ENCODE measurements around the gene PISD.
"Not testable (repeated sequence)": the region's sequence is repeated elsewhere in the genome, so short reads cannot be mapped to it uniquely, and the experiment has no call there.

Gene PISD

DNA sequence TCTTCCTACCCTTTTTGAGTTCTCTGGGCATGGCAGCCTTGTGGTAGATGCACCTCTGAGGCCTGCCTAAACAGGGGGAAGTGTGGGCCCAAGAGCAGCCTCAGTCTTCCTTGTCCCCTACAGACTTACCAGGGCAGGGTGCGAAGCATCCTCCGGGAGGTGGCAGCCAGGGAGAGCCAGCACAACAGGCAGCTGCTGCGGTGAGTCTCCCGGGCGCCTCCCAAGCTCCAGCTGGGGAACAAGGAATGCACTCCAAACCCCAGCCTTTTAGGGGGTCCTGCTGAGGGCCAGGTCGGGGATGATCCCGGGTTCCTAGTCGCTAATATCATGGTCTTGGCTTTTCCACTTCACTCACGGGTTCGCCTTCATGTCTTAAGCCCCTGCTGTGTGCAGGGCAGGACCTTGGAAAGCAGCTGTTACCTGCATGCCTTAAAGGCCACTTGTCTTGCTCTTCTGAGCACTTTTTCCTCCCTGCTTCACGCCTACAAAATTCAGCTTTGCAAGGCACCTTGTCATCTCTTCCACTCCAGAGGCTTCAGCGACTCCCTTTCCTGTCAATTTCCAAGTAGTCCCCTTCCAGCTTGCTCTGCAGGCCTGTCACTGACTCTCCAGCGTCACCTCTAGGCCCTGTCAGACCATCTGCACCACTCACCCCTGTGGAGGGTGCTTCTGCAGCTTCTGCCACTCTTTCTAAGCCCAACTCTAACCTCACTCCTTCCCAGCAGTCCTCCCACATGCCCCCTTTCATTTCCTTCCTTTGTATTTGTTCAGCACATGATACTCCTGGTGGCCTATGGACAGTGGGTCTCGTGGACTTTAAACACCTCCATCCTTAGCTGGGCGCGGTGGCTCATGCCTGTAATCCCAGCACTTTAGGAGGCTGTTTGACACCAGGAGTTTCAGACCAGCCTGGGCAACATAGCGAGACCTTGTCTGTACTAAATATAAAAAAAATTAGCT, 57.0 kb downstream of the PISD start:
- DNase-seq: no peak

DNA sequence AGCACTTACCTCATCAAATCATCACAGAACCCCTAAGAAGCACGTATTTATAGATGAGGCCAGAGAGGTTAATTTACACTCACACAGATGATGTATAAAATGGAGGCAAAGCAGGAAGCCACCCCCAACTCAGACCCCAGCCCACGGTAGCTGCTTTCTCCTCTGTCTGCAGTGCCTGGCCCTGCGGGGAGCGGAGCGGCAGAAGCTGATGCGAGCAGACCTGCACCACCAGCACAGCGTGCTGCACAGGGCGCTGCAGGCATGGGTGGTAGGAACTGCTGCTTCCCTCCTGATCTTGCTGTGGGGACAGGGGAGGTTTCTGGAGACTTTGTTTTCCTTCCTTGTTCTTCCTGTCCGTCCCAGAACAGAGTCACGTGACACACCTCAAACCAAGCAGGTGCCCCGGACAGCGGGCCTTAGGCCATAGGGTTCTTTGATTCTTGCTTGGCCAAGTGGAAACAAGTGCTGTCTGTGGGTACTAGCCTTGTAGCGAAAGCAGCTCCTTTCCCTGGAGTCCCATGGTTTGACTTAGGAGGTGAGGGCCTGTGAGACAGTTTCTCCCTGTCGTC, 57.8 kb downstream of the PISD start:
- DNase-seq: no peak

DNA sequence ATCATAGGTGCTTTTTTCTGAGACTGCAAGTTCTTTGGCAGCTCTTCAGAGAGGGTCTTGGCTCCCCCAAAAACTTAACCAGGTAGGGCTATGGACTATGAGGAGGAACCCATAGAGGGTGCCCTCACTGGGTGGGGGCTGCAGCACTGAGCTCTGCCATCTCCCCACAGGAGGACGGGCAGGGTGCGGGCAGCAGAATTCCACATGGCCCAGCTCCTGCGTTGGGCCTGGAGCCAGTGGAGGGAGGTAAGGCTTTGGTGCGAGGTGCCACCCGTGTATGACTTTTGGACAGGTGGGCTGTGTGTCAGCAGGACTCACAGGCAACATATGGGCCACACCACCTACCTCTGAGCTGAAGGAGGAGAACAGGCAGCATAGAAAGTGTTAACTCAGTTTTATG, 58.4 kb downstream of the PISD start:
- no peak for DNase-seq

- no peak for DNase-seq
Observed at GRCh38 chr22:31603081-31603525, 58.9 kb downstream of the PISD start.

GRCh38 chr22:31602259-31602952, 59.6 kb downstream of the PISD start:
- no peak for DNase-seq

GRCh38 chr22:31595271-31595670, 66.7 kb downstream of the PISD start:
- no peak for DNase-seq

DNA sequence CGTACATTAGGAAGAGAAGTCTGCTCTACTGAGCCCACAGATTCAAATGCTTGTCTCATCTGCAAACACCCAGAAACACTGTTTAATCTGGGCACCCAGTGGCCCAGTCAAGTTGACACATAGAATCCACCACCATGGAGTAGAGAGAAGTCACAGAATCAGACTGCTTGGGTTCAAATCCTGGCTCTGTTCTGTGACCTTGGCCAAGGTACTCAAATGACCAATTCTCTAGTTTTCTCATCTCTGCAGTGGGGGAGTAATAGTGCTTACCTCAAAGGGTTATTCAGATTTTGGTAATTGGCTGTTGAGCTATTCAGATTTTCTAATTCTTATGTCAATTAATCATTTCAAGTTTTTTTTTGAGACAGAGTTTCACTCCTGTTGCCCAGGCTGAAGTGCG, 71.9 kb downstream of the PISD start:
- not testable (repeated sequence) for DNase-seq

- DNase-seq: no peak
Observed at GRCh38 chr22:31588970-31589675, 72.9 kb downstream of the PISD start.

GRCh38 chr22:31586137-31586920, 75.7 kb downstream of the PISD start:
- DNase-seq: no peak

GRCh38 chr22:31585161-31585859, 76.7 kb downstream of the PISD start:
- DNase-seq: no peak

- DNase-seq: no peak
Observed at GRCh38 chr22:31584804-31585160, 77.2 kb downstream of the PISD start.

GRCh38 chr22:31583861-31584485, 78.0 kb downstream of the PISD start:
- DNase-seq: no peak

- DNase-seq: no peak
Observed at GRCh38 chr22:31579835-31580242, 82.2 kb downstream of the PISD start.

- no peak for DNase-seq
Observed at GRCh38 chr22:31578171-31578570, 83.8 kb downstream of the PISD start.

DNA sequence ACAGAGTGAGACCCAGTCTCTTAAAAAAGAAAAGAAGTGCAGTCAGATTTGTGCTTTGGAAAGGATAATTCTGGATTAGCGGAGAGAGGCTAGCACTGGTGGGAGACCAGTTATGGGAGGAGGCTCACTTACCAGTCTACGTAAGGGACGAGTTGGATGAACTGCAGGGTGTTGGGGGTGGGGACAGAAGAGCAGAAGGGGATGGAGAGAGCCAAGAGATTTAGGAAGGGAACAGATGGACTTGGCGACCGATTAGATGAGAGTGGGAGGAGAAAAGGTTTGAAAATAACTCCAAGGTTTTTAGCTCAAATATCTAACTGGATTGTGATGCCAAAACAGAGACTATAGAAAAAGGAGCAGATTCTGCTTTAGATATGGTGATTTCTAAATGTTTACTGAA, 84.3 kb downstream of the PISD start:
- DNase-seq: no peak

GRCh38 chr22:31575190-31575589, 86.8 kb downstream of the PISD start:
- DNase-seq: no peak

- no peak for DNase-seq
Observed at GRCh38 chr22:31574055-31574670, 87.9 kb downstream of the PISD start.

DNA sequence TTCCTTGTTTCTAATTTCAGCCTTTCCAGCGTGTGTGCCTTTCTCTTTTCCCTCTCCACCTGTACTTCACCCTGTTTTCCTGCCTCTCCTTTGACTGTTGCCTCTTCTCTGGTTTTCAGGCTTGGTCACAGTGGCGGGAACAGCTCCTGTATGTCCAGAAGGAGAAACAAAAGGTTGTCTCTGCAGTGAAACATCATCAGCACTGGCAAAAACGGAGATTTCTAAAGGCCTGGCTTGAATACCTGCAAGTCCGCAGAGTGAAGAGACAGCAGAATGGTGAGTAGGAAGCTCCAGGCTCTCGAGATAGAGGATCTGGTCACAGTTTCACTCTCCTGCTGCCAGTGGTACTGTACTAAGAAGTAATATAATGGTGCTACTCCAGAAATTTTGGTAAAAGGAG, 89.1 kb downstream of the PISD start:
- DNase-seq: no peak

- DNase-seq: no peak
Observed at GRCh38 chr22:31569126-31569525, 92.9 kb downstream of the PISD start.

Data from activated naive CD4-positive, alpha-beta T cell treated with anti-CD3 and anti-CD28 coated beads, Interleukin-2, amount 50 U/mL, for 16 hours (primary cell).